LHCN-M2 (cell line): ENCODE results near the gene AURKA. TPM values are rescaled to one million over a fixed set of nuclear protein-coding genes. Genes with fewer than 3 reads are reported as not detected.
"Not testable (repeated sequence)": the region's sequence is repeated elsewhere in the genome, so short reads cannot be mapped to it uniquely, and the experiment has no call there.

Source experiments
- DNase-seq: peaks from one replicate; pipeline ENCODE4 v3.0.0-alpha.2; 2012; ENCODE audit warnings: low read depth
- total RNA-seq: library from RNA; depleted of rRNA; stranded (reverse); fragments of >200 nt; gene quantifications from 2 replicates; pipeline ENCODE4 v1.2.3, GENCODE V29; 2014

The AURKA gene
- total RNA-seq, 1 experiment from 2014 or later, result 130 TPM

DNA sequence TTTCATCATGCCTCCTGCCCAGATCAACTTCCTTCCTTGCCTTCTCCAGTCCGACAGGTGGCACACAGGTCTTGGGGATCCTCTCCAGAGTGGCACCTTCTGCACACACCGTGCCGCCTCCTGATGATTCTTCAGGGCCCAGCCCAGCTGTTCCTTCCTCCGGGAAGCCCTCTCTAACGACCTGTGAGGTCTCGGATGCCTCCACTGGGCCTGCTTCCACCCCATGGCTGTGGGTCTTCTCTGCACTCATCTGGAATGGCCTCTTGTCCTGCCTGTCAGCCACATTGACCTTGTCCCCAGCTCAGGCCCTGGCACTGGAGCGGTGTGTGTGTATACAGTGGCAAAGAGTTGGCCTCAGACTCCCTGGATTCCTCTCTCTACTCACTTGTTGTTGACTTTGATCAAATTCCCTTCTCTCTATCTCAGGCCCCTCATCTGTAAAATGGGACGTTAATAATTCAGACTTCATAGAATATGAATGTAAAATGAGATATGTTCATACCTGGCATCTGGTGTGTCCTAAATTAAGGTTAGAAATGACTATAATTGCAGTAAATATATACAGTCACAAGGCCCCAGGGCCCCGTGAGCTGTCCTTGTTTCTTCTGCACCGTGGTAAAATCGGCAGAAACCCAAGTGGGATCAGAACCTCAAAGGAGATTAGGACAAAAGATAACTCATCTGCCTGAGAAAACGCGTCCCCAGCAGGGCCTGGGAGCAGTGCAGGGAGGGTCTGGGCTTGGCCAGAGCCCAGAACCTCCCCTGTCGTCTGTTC, 31.7 kb downstream of the AURKA start:
- no peak for DNase-seq

- DNase-seq, result peak; percentile 69
Measured at GRCh38 chr20:56359212-56360132, 32.5 kb downstream of the AURKA start.

GRCh38 chr20:56358600-56359211, 33.3 kb downstream of the AURKA start, which contains the start of gene FAM210B:
Gene FAM210B, plus strand, starts transcription at chr20:56358974. Its CDS starts 32 bp downstream, at chr20:56359006.
- peak; percentile 87 for DNase-seq

DNA sequence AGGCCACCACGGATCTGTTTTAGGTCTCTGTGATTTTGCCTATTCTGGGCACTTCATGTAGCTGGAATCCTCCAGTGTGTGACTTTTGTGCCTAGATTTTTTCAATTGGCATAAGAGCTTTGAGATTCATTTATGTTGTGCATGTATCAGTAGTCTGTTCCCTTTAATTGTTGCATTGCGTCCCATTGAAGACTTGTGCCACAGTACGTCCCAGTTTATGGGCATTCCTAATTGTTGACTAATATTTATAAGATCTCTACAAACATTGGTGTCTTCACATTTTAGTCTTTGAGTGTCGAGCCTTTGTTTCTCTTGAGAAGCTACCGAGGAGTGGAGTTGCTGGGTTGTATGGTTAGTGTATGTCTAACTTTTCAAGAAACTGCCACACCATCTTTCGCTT, 33.9 kb downstream of the AURKA start:
- DNase-seq, result no peak

- DNase-seq, result no peak
Measured at GRCh38 chr20:56353356-56353755, 38.7 kb downstream of the AURKA start.

DNA sequence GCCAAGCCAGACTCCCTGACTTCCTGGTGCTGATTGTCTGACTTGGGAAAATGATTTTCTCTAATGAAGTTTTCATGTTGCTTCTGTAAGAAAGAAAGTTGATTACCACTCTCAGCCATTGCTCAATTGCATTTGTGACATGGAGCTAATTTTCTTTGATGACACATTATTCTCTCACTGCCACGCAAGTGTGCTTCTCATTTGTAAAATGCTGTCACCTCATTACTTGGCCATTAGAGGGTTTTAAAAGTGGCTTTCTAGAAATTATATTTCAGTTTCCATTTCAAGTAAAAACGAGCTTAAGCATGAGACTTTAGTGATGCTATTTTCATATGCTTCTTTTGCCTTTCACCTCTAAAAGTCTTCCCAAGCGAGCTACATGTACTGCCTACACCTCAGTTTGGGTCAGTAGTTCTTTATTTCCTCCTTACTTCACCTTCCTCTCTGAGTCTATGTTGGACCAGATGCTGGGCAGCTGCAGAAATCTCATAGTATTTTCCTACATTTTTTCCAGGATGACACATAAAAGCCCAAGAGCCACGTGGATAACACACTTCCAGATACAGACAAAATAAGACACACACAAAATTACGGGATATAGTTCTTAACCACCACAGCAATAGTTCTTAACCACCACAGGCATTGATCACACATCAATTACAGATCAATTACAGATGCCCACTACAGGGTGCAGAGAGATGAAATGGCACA, 39.5 kb downstream of the AURKA start:
- DNase-seq, result no peak

GRCh38 chr20:56350842-56351241, 41.2 kb downstream of the AURKA start:
- peak; percentile 58 for DNase-seq

DNA sequence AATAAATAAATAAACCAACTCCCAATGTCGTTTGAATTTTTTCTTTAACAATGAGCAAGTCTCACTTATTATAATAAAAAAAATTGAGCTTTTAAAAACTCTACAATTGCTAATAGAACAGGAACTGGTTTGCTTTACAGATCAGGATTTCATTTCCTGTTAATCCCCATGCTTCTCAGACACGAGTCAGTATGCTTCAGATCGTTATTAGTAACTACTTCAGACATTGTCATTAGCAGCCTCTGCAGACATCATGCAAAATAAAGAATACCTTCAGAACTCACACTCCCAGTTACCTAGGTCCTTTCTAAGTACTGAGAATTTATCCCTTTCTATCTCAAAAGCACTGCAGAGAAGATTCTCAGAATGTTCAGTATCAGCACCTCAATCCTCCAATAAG, 43.3 kb downstream of the AURKA start:
- DNase-seq, result no peak

DNA sequence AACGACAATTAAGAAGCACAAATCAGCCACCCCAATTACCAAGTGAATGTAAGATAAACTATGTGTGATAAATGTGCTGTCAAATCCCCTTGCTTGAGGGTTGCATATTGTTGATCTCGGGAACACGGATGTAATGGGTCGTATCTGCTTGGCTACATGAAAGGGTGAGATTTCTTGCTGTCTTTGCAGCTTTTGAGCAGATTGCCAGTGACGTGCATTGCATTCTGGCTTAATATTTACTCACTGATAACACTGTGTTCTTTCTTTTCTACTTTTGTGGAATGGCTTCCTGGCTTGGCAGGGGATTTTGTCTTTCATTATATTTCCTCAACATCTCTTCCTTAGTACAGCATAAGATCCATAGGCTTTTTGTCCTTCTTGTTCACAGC, 43.7 kb downstream of the AURKA start:
- no peak for DNase-seq

DNA sequence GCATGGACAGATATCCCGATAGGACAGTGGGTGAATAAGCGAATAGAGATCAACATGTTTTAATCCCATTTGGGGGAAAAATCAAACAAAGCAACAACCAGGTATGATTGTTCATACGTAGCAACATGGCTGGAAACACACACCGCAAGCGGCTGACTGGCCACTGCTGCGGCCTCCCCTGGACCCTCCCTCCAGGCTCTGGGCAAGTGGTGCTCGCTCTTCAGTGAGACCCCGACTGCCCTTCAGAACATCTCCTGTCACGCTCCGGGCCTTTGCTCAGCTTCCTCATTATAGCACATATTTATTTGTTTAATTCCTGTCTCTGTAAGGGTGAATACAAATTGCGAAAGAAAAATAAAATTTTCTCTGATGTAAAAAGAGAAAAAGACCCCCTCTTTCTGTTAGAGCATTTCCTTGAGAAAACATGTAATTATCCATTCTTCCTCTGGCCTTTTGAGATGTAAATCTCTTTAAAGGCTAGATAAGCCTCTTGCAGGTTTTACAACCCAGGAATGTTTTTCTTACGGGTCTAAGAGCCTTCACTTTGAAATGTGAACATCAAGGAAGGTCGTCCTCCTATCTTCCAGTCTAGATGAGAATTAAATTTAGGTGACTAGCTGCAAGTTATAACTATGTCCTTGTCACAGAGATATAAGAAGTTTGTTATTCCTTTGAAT, 44.2 kb downstream of the AURKA start:
- no peak for DNase-seq

DNA sequence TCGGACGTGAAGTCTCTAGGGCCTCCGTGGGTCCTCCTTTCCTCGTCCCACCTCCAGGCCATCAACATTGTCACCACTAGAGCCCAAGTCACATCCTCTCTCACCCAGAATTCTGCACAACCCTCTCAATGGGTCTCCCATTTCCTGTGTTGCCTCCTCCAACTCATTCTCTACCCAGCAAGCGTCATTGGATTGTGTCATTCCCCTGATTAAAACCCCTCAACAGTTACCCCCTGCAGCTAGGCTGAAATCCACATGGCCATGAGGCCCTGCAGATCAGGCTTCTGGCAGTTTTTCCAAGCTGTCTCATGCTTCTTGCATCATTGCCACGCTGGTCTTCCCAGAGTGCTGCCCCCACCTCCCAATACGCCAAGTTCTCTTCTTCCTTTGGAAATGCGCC, 46.1 kb downstream of the AURKA start:
- DNase-seq, result no peak

GRCh38 chr20:56343861-56344381, 48.1 kb downstream of the AURKA start:
- no peak for DNase-seq

- DNase-seq, result no peak
Measured at GRCh38 chr20:56342783-56343182, 49.2 kb downstream of the AURKA start.

DNA sequence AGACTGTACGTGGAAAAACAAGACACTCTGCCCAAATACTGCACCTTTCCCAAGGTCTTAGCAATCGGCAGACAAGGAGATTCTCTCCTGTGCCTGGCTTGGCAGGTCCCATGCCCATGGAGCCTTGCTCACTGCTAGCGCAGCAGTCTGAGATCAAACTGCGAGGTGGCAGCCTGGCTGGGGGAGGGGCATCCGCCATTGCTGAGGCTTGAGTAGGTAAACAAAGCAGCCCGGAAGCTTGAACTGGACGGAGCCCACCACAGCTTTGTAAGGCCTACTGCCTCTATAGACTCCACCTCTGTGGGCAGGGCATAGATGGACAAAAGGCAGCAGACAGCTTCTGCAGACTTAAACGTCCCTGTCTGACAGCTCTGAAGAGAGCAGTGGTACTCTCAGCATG, 55.3 kb downstream of the AURKA start:
- not testable (repeated sequence) for DNase-seq

DNA sequence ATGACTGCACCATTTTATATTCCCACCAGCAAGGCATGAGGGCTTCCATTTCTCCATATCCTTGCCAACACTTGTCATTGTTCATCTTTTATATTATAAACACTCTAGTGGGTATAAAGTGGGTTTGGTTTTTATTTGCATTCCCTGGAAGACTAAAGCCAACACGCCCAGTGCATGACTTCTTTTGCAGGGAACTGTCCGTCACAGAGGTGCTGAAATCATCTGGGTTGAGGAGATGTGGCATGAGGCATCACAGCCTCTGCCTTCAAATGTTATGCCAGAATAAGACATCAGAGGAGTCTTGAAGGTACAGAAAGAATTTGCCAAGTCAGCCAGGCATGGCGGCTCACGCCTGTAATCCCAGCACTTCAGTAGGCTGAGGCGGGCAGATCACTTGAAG, 63.2 kb downstream of the AURKA start:
- DNase-seq, result no peak

DNA sequence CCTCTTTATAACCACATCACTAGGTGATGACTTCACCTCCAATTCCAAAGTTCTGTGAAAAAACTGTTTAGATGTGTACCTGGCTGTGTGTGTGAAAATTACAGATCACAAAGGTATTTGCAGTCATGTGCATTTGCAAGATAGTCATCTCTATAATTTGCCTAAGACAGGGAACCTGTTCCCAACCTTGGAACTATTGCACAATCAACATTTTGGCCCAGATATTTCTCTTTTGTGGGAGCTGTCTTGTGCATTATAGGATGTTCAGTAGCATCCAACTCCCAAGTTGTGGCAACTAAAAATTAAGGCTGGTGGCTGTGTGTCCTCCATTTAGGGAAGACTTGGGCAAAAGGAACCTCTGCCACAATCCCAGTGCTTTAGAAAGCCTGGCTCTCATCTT, 67.2 kb downstream of the AURKA start:
- DNase-seq, result no peak

GRCh38 chr20:56323656-56324055, 68.4 kb downstream of the AURKA start:
- no peak for DNase-seq

GRCh38 chr20:56323206-56323605, 68.8 kb downstream of the AURKA start:
- no peak for DNase-seq

GRCh38 chr20:56322681-56323080, 69.3 kb downstream of the AURKA start:
- no peak for DNase-seq
